Ramos (cell line): ENCODE data around the gene KRTAP5-9.
"Not testable (repeated sequence)": the region's sequence is repeated elsewhere in the genome, so short reads cannot be mapped to it uniquely, and the experiment has no call there.

ENCODE experiments used
- in situ Hi-C: fragments of 300-500 bp; cut with MboI; formaldehyde crosslinking; loops from one replicate; pipeline ENCODE4 v1.14.3; 2022; ENCODE audit warnings: low sequenced_read_pairs; ENCODE audit not compliant: unreplicated experiment

KRTAP5-9 gene

GRCh38 chr11:71548120-71548519 lies at the start of gene KRTAP5-9:
TSS of gene KRTAP5-9 (plus strand) at chr11:71548420. CDS start at chr11:71548658, 238 bp downstream.
- in situ Hi-C loops = no loop called here

GRCh38 chr11:71499125-71499524 lies 49.1 kb upstream of the KRTAP5-9 start:
- in situ Hi-C loops = no loop called here

GRCh38 chr11:71499546-71499945 lies 48.7 kb upstream of the KRTAP5-9 start:
- in situ Hi-C loops = no loop called here

- in situ Hi-C loops = no loop called here
Observed at GRCh38 chr11:71500601-71501021, 47.6 kb upstream of the KRTAP5-9 start.

- in situ Hi-C loops = no loop called here
Observed at GRCh38 chr11:71501071-71501985, 46.9 kb upstream of the KRTAP5-9 start.

GRCh38 chr11:71502026-71502425 lies 46.2 kb upstream of the KRTAP5-9 start:
- in situ Hi-C loops = no loop called here

GRCh38 chr11:71502871-71503435 lies 45.3 kb upstream of the KRTAP5-9 start:
- in situ Hi-C loops = no loop called here

- in situ Hi-C loops = no loop called here
Observed at GRCh38 chr11:71504531-71504930, 43.7 kb upstream of the KRTAP5-9 start.

- in situ Hi-C loops = no loop called here
Observed at GRCh38 chr11:71505001-71505400, 43.2 kb upstream of the KRTAP5-9 start.

- in situ Hi-C loops = no loop called here
Observed at GRCh38 chr11:71505781-71506180, 42.4 kb upstream of the KRTAP5-9 start.

- in situ Hi-C loops = no loop called here
Observed at GRCh38 chr11:71507102-71507501, 41.1 kb upstream of the KRTAP5-9 start.

- in situ Hi-C loops = no loop called here
Observed at GRCh38 chr11:71518506-71519471, 29.4 kb upstream of the KRTAP5-9 start.

- in situ Hi-C loops = no loop called here
Observed at GRCh38 chr11:71519546-71519945, 28.7 kb upstream of the KRTAP5-9 start.

GRCh38 chr11:71525188-71525937 lies 22.9 kb upstream of the KRTAP5-9 start:
- in situ Hi-C loops = no loop called here

- in situ Hi-C loops = no loop called here
Observed at GRCh38 chr11:71525938-71526495, 22.2 kb upstream of the KRTAP5-9 start.

- in situ Hi-C loops = not testable (repeated sequence)
Observed at GRCh38 chr11:71526796-71527575, 21.2 kb upstream of the KRTAP5-9 start, which contains the start of gene KRTAP5-7. TSS of gene KRTAP5-7 (plus strand) at chr11:71527267. CDS start at chr11:71527301, 34 bp downstream.

GRCh38 chr11:71527576-71528210 lies 20.5 kb upstream of the KRTAP5-9 start:
- in situ Hi-C loops = no loop called here

GRCh38 chr11:71530602-71531001 lies 17.6 kb upstream of the KRTAP5-9 start:
- in situ Hi-C loops = no loop called here
